ENCODE data around the gene SDCBP2. TPM values are rescaled to one million over a fixed set of nuclear protein-coding genes. Genes with fewer than 3 reads are reported as not detected.

SDCBP2 gene
- polyA plus RNA-seq, 1 donor (not counting 4 experiments of a cell fraction or from before 2014, with no cell fraction given), result 36.0 TPM

GRCh38 chr20:1368448-1369199, 39.7 kb upstream of the SDCBP2 start:
- H3K4me3 ChIP-seq (ENCODE audit: control insufficient read depth in 2 of 3, extremely low read depth in 1 of 3, insufficient read depth in 2 of 3, low read depth in 1 of 3, low read length in 3 of 3), result no peak overlapping the region
- peaks cover 6% of the 10 kb centered on the region for H4K20me1 ChIP-seq (ENCODE audit: control insufficient read depth, extremely low read depth, insufficient read depth, low read length)
- H3K4me1 ChIP-seq (ENCODE audit: control insufficient read depth, extremely low read depth, insufficient read depth, low read length), result peaks cover 18% of the 10 kb centered on the region
- H2AFZ ChIP-seq (ENCODE audit: control insufficient read depth, low read length), result no peak overlapping the region
- peaks cover 2% of the 10 kb centered on the region for H3K9me1 ChIP-seq (ENCODE audit: control insufficient read depth, extremely low read depth, insufficient read depth, low read length)
- no peaks in the 10 kb centered on the region for H3K27me3 ChIP-seq (ENCODE audit: control insufficient read depth, extremely low read depth, insufficient read depth, low read length)
- H3K9me3 ChIP-seq (ENCODE audit: control insufficient read depth, low read depth, low read length), result no peaks in the 10 kb centered on the region
- H3K4me2 ChIP-seq (ENCODE audit: control insufficient read depth, extremely low read depth, insufficient read depth, low read depth, low read length), result no peak overlapping the region
- no peak overlapping the region for H3K27ac ChIP-seq (ENCODE audit: control insufficient read depth, insufficient read depth, low read length)
- peaks cover 23 to 40% of the 10 kb centered on the region in 2 experiments for H3K36me3 ChIP-seq (ENCODE audit: control insufficient read depth in 2 of 2, extremely low read depth in 1 of 2, insufficient read depth in 2 of 2, low read length in 2 of 2)
- H3K9ac ChIP-seq (ENCODE audit: control insufficient read depth, extremely low read depth, insufficient read depth, low read length), result no peak overlapping the region
- no peak for DNase-seq (ENCODE audit: low read depth, low spot score)
- dilution Hi-C loops (cut with MboI; ENCODE audit: extremely low pct_ligation_motif_present, low sequenced_read_pairs), result no loop called here
- TF ChIP-seq EZH2 (IDR thresholded peaks at IDR 0.05; ENCODE audit: low read length) (no peak), CTCF (optimal IDR thresholded peaks at IDR 0.05 in 1 of 3, IDR thresholded peaks at IDR 0.05 in 1 of 3, conservative IDR thresholded peaks at IDR 0.05 in 1 of 3; ENCODE audit: extremely low read depth in 1 of 3, insufficient read depth in 2 of 3, low read length in 3 of 3) (no peak)
- peaks cover 49% of the 10 kb centered on the region for H3K79me2 ChIP-seq (ENCODE audit: control insufficient read depth, insufficient read depth, low read length)
- peak; percentile 89 for FAIRE-seq

DNA sequence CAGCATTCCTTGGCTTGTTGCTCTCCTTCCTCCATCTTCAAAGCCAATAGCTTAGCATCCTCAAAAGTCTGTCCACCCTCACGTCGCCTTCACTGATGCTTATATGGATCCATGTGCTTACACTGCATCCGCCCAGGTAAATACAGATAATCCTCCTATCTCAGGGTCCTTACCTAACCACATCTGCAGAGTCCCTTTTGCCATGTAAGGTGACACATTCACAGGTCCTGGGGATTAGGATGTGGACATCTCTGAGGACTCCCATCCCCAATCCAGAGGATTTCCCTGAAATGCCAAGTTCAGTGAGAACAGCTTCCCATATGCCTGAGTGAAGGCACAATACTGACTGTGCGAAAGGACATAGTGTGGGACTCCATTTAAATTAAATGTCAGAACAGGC, 38.5 kb upstream of the SDCBP2 start:
- no peak for FAIRE-seq
- DNase-seq (ENCODE audit: low read depth, low spot score), result no peak
- TF ChIP-seq EZH2 (IDR thresholded peaks at IDR 0.05; ENCODE audit: low read length), result no peak
- no peak for TF ChIP-seq CTCF (optimal IDR thresholded peaks at IDR 0.05 in 1 of 3, IDR thresholded peaks at IDR 0.05 in 1 of 3, conservative IDR thresholded peaks at IDR 0.05 in 1 of 3; ENCODE audit: extremely low read depth in 1 of 3, insufficient read depth in 2 of 3, low read length in 3 of 3)
- Histone ChIP-seq H3K9me1 (ENCODE audit: control insufficient read depth, extremely low read depth, insufficient read depth, low read length) (peaks cover 2% of the 10 kb centered on the region), H3K36me3 (ENCODE audit: control insufficient read depth in 2 of 2, extremely low read depth in 1 of 2, insufficient read depth in 2 of 2, low read length in 2 of 2) (peaks cover 21 to 35% of the 10 kb centered on the region in 2 experiments), H3K79me2 (ENCODE audit: control insufficient read depth, insufficient read depth, low read length) (peaks cover 39% of the 10 kb centered on the region), H3K9me3 (ENCODE audit: control insufficient read depth, low read depth, low read length) (no peaks in the 10 kb centered on the region), H3K4me1 (ENCODE audit: control insufficient read depth, extremely low read depth, insufficient read depth, low read length) (peaks cover 17% of the 10 kb centered on the region), H3K9ac (ENCODE audit: control insufficient read depth, extremely low read depth, insufficient read depth, low read length) (no peak overlapping the region), H3K27ac (ENCODE audit: control insufficient read depth, insufficient read depth, low read length) (no peak overlapping the region), H2AFZ (ENCODE audit: control insufficient read depth, low read length) (no peak overlapping the region), H3K27me3 (ENCODE audit: control insufficient read depth, extremely low read depth, insufficient read depth, low read length) (no peaks in the 10 kb centered on the region), H3K4me2 (ENCODE audit: control insufficient read depth, extremely low read depth, insufficient read depth, low read depth, low read length) (no peak overlapping the region), H3K4me3 (ENCODE audit: control insufficient read depth in 2 of 3, extremely low read depth in 1 of 3, insufficient read depth in 2 of 3, low read depth in 1 of 3, low read length in 3 of 3) (no peak overlapping the region), H4K20me1 (ENCODE audit: control insufficient read depth, extremely low read depth, insufficient read depth, low read length) (peaks cover 9% of the 10 kb centered on the region)
- dilution Hi-C loops (cut with MboI; ENCODE audit: extremely low pct_ligation_motif_present, low sequenced_read_pairs), result no loop called here

All from keratinocyte (primary cell).